GM12878 (cell line): ENCODE data around the gene STON2.

ENCODE experiments used
- BRCA1 ChIP-seq: IDR thresholded peaks from 2 replicates; pipeline ENCODE4 v1.6.1; 2011; ENCODE audit warnings: low read depth, low read length, improper control_type of control experiment
- CTCF ChIP-seq, 3 experiments: IDR thresholded peaks in 2 of 3; conservative IDR thresholded peaks in 1 of 3; 2 replicates each; pipeline ENCODE4 v1.5.1; 2011; ENCODE audit warnings: low read depth in 3 of 3, low read length in 3 of 3, mild to moderate bottlenecking in 3 of 3, control low read depth in 2 of 3, moderate library complexity in 2 of 3, inconsistent platforms in 1 of 3, mixed read lengths in 1 of 3; ENCODE audit not compliant: control insufficient read depth in 2 of 3, insufficient read depth in 1 of 3; ENCODE audit errors: extremely low read depth in 1 of 3
- JUND ChIP-seq: IDR thresholded peaks from 2 replicates; pipeline ENCODE4 v1.6.1; 2012; ENCODE audit warnings: low read depth, mild to moderate bottlenecking, low read length, improper control_type of control experiment, moderate library complexity
- MYC ChIP-seq: IDR thresholded peaks from 2 replicates; pipeline ENCODE4 v1.6.1; 2011; ENCODE audit warnings: mild to moderate bottlenecking, low read length, moderate library complexity, inconsistent platforms; ENCODE audit not compliant: insufficient read depth, insufficient replicate concordance, insufficient read length, severe bottlenecking
- REST ChIP-seq: IDR thresholded peaks from 2 replicates; pipeline ENCODE4 v1.6.1; 2012; ENCODE audit warnings: mild to moderate bottlenecking, low read depth, low read length
- TARDBP ChIP-seq: IDR thresholded peaks from 2 replicates; pipeline ENCODE4 v1.6.1; 2016; ENCODE audit warnings: borderline replicate concordance
- ZNF274 ChIP-seq: IDR thresholded peaks from one replicate; pipeline ENCODE4 v1.8.0; 2011; ENCODE audit not compliant: insufficient read length, insufficient read depth

GRCh38 chr14:81340201-81340600, 59.9 kb downstream of the STON2 start:
- no peak for TF ChIP-seq REST
- TF ChIP-seq BRCA1, result no peak
- TF ChIP-seq CTCF (IDR thresholded peaks at IDR 0.05 in 2 of 3, conservative IDR thresholded peaks at IDR 0.05 in 1 of 3; ENCODE audit: control insufficient read depth in 2 of 3, extremely low read depth in 1 of 3, insufficient read depth in 1 of 3, low read depth in 3 of 3, low read length in 3 of 3), result no peak
- TF ChIP-seq TARDBP, result no peak
- no peak for TF ChIP-seq ZNF274
- TF ChIP-seq JUND, result no peak
- TF ChIP-seq MYC, result no peak
